MCF 10A (cell line): ENCODE results near the gene LCOR. TPM values are rescaled to one million over a fixed set of nuclear protein-coding genes. Genes with fewer than 3 reads are reported as not detected.

Experiments used
- BruUV-seq: library from RNA; stranded (reverse); fragments of 400-500 nt; replicated peaks from 2 replicates; lab custom pipeline; 2021; lab: Mats Ljungman, UMichigan
- CTCF ChIA-PET: fragments of 300-600 bp; sonication (Branson Sonifier 250); formaldehyde crosslinking; extraction: SDS; loops from one replicate; lab custom pipeline; 2021; ENCODE audit warnings: antibody characterized with exemption, inconsistent platforms; lab: Yijun Ruan, JAX
- POLR2A ChIA-PET: fragments of 300-600, 350-650 bp; sonication (Branson Sonifier 250); formaldehyde crosslinking; extraction: SDS; loops from one replicate; lab custom pipeline; 2020; ENCODE audit warnings: antibody characterized with exemption, inconsistent platforms; lab: Yijun Ruan, JAX
- DNase-seq: peaks from one replicate; pipeline ENCODE4 v3.0.0-alpha.2; 2018; ENCODE audit not compliant: unreplicated experiment
- H3K27ac Mint-ChIP-seq: one replicate; pipeline ENCODE4 v1.8.0; 2022; ENCODE audit warnings: mild to moderate bottlenecking, low read depth, mixed read lengths; ENCODE audit not compliant: unreplicated experiment
- H3K27me3 Mint-ChIP-seq: one replicate; pipeline ENCODE4 v1.8.0; 2022; ENCODE audit warnings: mixed read lengths; ENCODE audit not compliant: insufficient read depth, unreplicated experiment
- H3K36me3 Mint-ChIP-seq: one replicate; pipeline ENCODE4 v1.8.0; 2022; ENCODE audit warnings: mild to moderate bottlenecking, moderate library complexity, mixed read lengths; ENCODE audit not compliant: insufficient read depth, unreplicated experiment
- H3K4me1 Mint-ChIP-seq: one replicate; pipeline ENCODE4 v1.8.0; 2022; ENCODE audit warnings: mixed read lengths; ENCODE audit not compliant: insufficient read depth, unreplicated experiment
- H3K4me3 Mint-ChIP-seq: one replicate; pipeline ENCODE4 v1.8.0; 2022; ENCODE audit warnings: mild to moderate bottlenecking, moderate library complexity, mixed read lengths; ENCODE audit not compliant: unreplicated experiment
- H3K9me3 Mint-ChIP-seq: one replicate; pipeline ENCODE4 v1.8.0; 2022; ENCODE audit warnings: mixed read lengths; ENCODE audit not compliant: unreplicated experiment
- CTCF ChIP-seq: fragments of 200-600 bp; IDR thresholded peaks from one replicate; pipeline ENCODE4 v1.8.0; 2022; ENCODE audit warnings: antibody characterized with exemption, mild to moderate bottlenecking; ENCODE audit not compliant: unreplicated experiment
- intact Hi-C: fragments of 100-400 bp; cut with micrococcal nuclease; formaldehyde crosslinking; loops from 2 replicates; pipeline ENCODE4 v1.14.1; 2022
- total RNA-seq: library from RNA; stranded (reverse); gene quantifications from 2 replicates; pipeline ENCODE4 v1.2.3, GENCODE V29; 2022

The LCOR gene
- total RNA-seq, 1 experiment from 2014 or later: 40.4 TPM

- BruUV-seq: no TSS peak
- no peak overlapping the region for H3K4me3 Mint-ChIP-seq
- H3K27me3 Mint-ChIP-seq: peaks cover 29% of the 10 kb centered on the region
- no peak overlapping the region for H3K27ac Mint-ChIP-seq
- H3K36me3 Mint-ChIP-seq: no peaks in the 10 kb centered on the region
- ChIA-PET CTCF (interaction anchor here (1.6 to 3.5 kb wide), 4 partner anchors 14 to 383 kb away, joined by 4 to 41 read pairs (median 12); no protein-coding TSS in a partner anchor), POLR2A (no interaction called here)
- intact Hi-C loops: no loop called here
- H3K4me1 Mint-ChIP-seq: peaks cover 10% of the 10 kb centered on the region
- TF ChIP-seq CTCF: no peak
- no peak for DNase-seq
- no peaks in the 10 kb centered on the region for H3K9me3 Mint-ChIP-seq
Measured at GRCh38 chr10:97023401-97024167, 191.5 kb downstream of the LCOR start.

- Mint-ChIP-seq H3K36me3 (no peaks in the 10 kb centered on the region), H3K4me3 (no peak overlapping the region), H3K27ac (no peak overlapping the region), H3K9me3 (no peaks in the 10 kb centered on the region), H3K27me3 (peaks cover 29% of the 10 kb centered on the region), H3K4me1 (peaks cover 10% of the 10 kb centered on the region)
- ChIA-PET CTCF (interaction anchor here (0.6 to 3.5 kb wide), 19 partner anchors 11 to 501 kb away, joined by 3 to 41 read pairs (median 4); no protein-coding TSS in a partner anchor), POLR2A (no interaction called here)
- no TSS peak for BruUV-seq
- intact Hi-C loops: loop anchor here (1.0 kb wide), 3 partner anchors 194 to 649 kb away; no protein-coding TSS in a partner anchor
- peak; percentile 45 for DNase-seq
- TF ChIP-seq CTCF: no peak
Measured at GRCh38 chr10:97024168-97025073, 192.3 kb downstream of the LCOR start.

- Mint-ChIP-seq H3K4me3 (no peak overlapping the region), H3K27me3 (peaks cover 15% of the 10 kb centered on the region), H3K36me3 (no peaks in the 10 kb centered on the region), H3K9me3 (no peaks in the 10 kb centered on the region), H3K27ac (no peak overlapping the region), H3K4me1 (peaks cover 10% of the 10 kb centered on the region)
- intact Hi-C loops: loop anchor here (1.0 kb wide), 3 partner anchors 195 to 650 kb away; no protein-coding TSS in a partner anchor
- TF ChIP-seq CTCF: peak; percentile 64
- no TSS peak for BruUV-seq
- peak; percentile 76 for DNase-seq
- CTCF ChIA-PET: interaction anchor here (0.6 to 3.5 kb wide), 16 partner anchors 11 to 775 kb away, joined by 3 to 41 read pairs (median 3); no protein-coding TSS in a partner anchor
- POLR2A ChIA-PET: interaction anchor here (0.7 kb wide), 1 partner anchor 187 kb away, joined by 4 read pairs; no protein-coding TSS in a partner anchor
Measured at GRCh38 chr10:97025613-97026242, 193.6 kb downstream of the LCOR start.
